K562 (cell line): ENCODE data around the gene TMCO2. TPM values are rescaled to one million over a fixed set of nuclear protein-coding genes. Genes with fewer than 3 reads are reported as not detected.

Experiments
- ATAC-seq: fragments of 200-7000 bp; cut with Tn5 transposase; 3 replicates; pipeline ENCODE4 v1.9.1; 2020; ENCODE audit warnings: moderate library complexity
- BruUV-seq: library from RNA; stranded (reverse); fragments of 400-500 nt; replicated peaks from 2 replicates; lab custom pipeline; 2021; lab: Mats Ljungman, UMichigan
- CTCF ChIA-PET: fragments of 300-600 bp; formaldehyde crosslinking; extraction: SDS; loops from one replicate; lab custom pipeline; 2021; ENCODE audit warnings: low intra/inter-chr PET ratio; lab: Yijun Ruan, JAX
- POLR2A ChIA-PET: fragments of 300-600, 350-650 bp; sonication (Branson Sonifier 250); formaldehyde crosslinking; extraction: SDS; loops from one replicate; lab custom pipeline; 2021; ENCODE audit warnings: antibody characterized with exemption, inconsistent platforms; lab: Yijun Ruan, JAX
- DNase-seq, 4 experiments: peaks; one replicate each; pipeline versions ENCODE4 v3.0.0 to v3.0.0-alpha.2; 2011 to 2018; ENCODE audit warnings: low spot score in 3 of 4, mixed read lengths in 3 of 4; ENCODE audit errors: extremely low read depth in 1 of 4
- FAIRE-seq: peaks from 2 replicates; lab custom pipeline; 2011; peaks lifted over from hg19 to GRCh38; lab: Jason Lieb, UNC
- H2AFZ ChIP-seq: 2 replicates; pipeline ENCODE4 v1.6.0; 2011; ENCODE audit warnings: low read depth, low read length, control low read depth, inconsistent platforms
- H3K27ac ChIP-seq: fragments of 200-600 bp; 3 replicates; pipeline ENCODE4 v1.8.0; 2011; ENCODE audit warnings: low read depth, mild to moderate bottlenecking, control low read depth, inconsistent platforms, low read length, moderate library complexity, mixed read lengths; ENCODE audit errors: extremely low read depth
- H3K27me3 ChIP-seq, 2 experiments: fragments of 300-600 bp in 1 of 2; 2 replicates in 1 of 2; 3 replicates in 1 of 2; pipeline versions ENCODE4 v1.6.0 to v1.8.0; 2011; ENCODE audit warnings: inconsistent platforms in 2 of 2, low read length in 2 of 2, mild to moderate bottlenecking in 1 of 2, mixed read lengths in 1 of 2, moderate library complexity in 1 of 2; ENCODE audit not compliant: control insufficient read depth in 2 of 2, insufficient read depth in 2 of 2
- H3K36me3 ChIP-seq: fragments of 300-600 bp; 3 replicates; pipeline ENCODE4 v1.8.0; 2011; ENCODE audit warnings: mild to moderate bottlenecking, low read length, inconsistent platforms; ENCODE audit not compliant: control insufficient read depth, insufficient read depth
- H3K4me1 ChIP-seq, 2 experiments: fragments of 200-600 bp in 1 of 2; replicated peaks in 1 of 2; 2 replicates in 1 of 2; 3 replicates in 1 of 2; pipeline versions ENCODE4 v1.5.1 to v1.8.0; 2011; ENCODE audit warnings: inconsistent platforms in 2 of 2, low read length in 2 of 2, mild to moderate bottlenecking in 1 of 2, mixed read lengths in 1 of 2, moderate library complexity in 1 of 2; ENCODE audit not compliant: control insufficient read depth in 2 of 2, insufficient read depth in 2 of 2
- H3K4me2 ChIP-seq: 2 replicates; pipeline ENCODE4 v1.6.1; 2011; ENCODE audit warnings: low read length, control low read depth, inconsistent platforms, mixed read lengths; ENCODE audit not compliant: insufficient read depth
- H3K4me3 ChIP-seq: fragments of 200-600 bp; sonication (generic), shearing (Covaris generic); 2 replicates; pipeline ENCODE4 v1.5.1; 2016; ENCODE audit warnings: control low read depth, inconsistent platforms
- H3K79me2 ChIP-seq: fragments of 200-600 bp; 3 replicates; pipeline ENCODE4 v1.8.0; 2011; ENCODE audit warnings: low read length, inconsistent platforms; ENCODE audit not compliant: control insufficient read depth, insufficient read depth
- H3K9ac ChIP-seq, 2 experiments: 2 replicates each; pipeline versions ENCODE4 v1.6.0 to v1.6.1; 2011; ENCODE audit warnings: low read depth in 2 of 2, low read length in 2 of 2, control low read depth in 1 of 2, inconsistent platforms in 1 of 2, mild to moderate bottlenecking in 1 of 2, mixed read lengths in 1 of 2; ENCODE audit not compliant: insufficient read depth in 1 of 2
- H3K9me1 ChIP-seq: one replicate; pipeline ENCODE4 v1.6.0; 2011; ENCODE audit warnings: inconsistent platforms, mild to moderate bottlenecking, low read length, moderate library complexity; ENCODE audit not compliant: control insufficient read depth, insufficient read depth
- H3K9me3 ChIP-seq: replicated peaks from 2 replicates; pipeline ENCODE4 v1.5.1; 2011; ENCODE audit warnings: low read depth, low read length, inconsistent platforms; ENCODE audit not compliant: control insufficient read depth, insufficient read depth
- H4K20me1 ChIP-seq: replicated peaks from 2 replicates; pipeline ENCODE4 v1.6.1; 2011; ENCODE audit warnings: low read length, inconsistent platforms, mixed read lengths; ENCODE audit not compliant: control insufficient read depth, insufficient read depth
- ARID1B ChIP-seq: fragments of 450-650 bp; IDR thresholded peaks from 2 replicates; pipeline ENCODE4 v1.6.1; 2016; ENCODE audit warnings: antibody characterized with exemption, mild to moderate bottlenecking, inconsistent platforms
- ASH1L ChIP-seq: fragments of 450-650 bp; IDR thresholded peaks from 2 replicates; pipeline ENCODE4 v1.6.1; 2018; ENCODE audit warnings: borderline replicate concordance, mild to moderate bottlenecking, low read depth; ENCODE audit not compliant: partially characterized antibody
- BCOR ChIP-seq: fragments of 450-650 bp; IDR thresholded peaks from 2 replicates; pipeline ENCODE4 v1.6.1; 2016
- CREB3L1 ChIP-seq: fragments of 450-650 bp; IDR thresholded peaks from 2 replicates; pipeline ENCODE4 v1.6.1; 2014; ENCODE audit warnings: low read depth, mild to moderate bottlenecking, moderate library complexity, borderline replicate concordance
- E2F8 ChIP-seq: fragments of 450-650 bp; IDR thresholded peaks from 2 replicates; pipeline ENCODE4 v1.7.1; 2018; ENCODE audit warnings: mild to moderate bottlenecking, low read depth; ENCODE audit not compliant: partially characterized antibody
- HCFC1 ChIP-seq: IDR thresholded peaks from 2 replicates; pipeline ENCODE4 v1.6.1; 2012; ENCODE audit warnings: low read depth, low read length, improper control_type of control experiment
- KHSRP ChIP-seq: fragments of 450-650 bp; IDR thresholded peaks from 2 replicates; pipeline ENCODE4 v1.6.1; 2017
- NFXL1 ChIP-seq: fragments of 450-650 bp; formaldehyde crosslinking; IDR thresholded peaks from 2 replicates; pipeline ENCODE4 v1.4.0; 2021; ENCODE audit warnings: mild to moderate bottlenecking
- POLR2AphosphoS5 ChIP-seq: IDR thresholded peaks from 2 replicates; pipeline ENCODE4 v1.6.1; 2011; ENCODE audit warnings: mild to moderate bottlenecking, low read depth, low read length, moderate library complexity; ENCODE audit not compliant: control insufficient read depth, insufficient read depth
- SIN3A ChIP-seq, 2 experiments: fragments of 150-350 bp in 1 of 2; IDR thresholded peaks; 2 replicates each; pipeline ENCODE4 v1.6.1; 2011 to 2016; ENCODE audit warnings: borderline replicate concordance in 2 of 2, low read depth in 2 of 2, low read length in 2 of 2, mild to moderate bottlenecking in 2 of 2, moderate library complexity in 2 of 2; ENCODE audit not compliant: control insufficient read depth in 1 of 2
- ZNF277 ChIP-seq: fragments of 250-450 bp; sonication (Bioruptor Pico); IDR thresholded peaks from 2 replicates; pipeline ENCODE4 v1.8.0; 2022; ENCODE audit warnings: inconsistent platforms, mild to moderate bottlenecking, moderate library complexity, borderline replicate concordance
- ZNF384 ChIP-seq: IDR thresholded peaks from 2 replicates; pipeline ENCODE4 v1.6.1; 2012; ENCODE audit warnings: low read depth, low read length, improper control_type of control experiment
- ZNF644 ChIP-seq: fragments of 200-800 bp; sonication (Bioruptor generic); IDR thresholded peaks from 2 replicates; pipeline ENCODE4 v1.6.1; 2016; ENCODE audit warnings: low read depth, missing genetic modification characterization, missing compliant biosample characterization
- WGBS: fragments of 100-300 bp; shearing (Covaris generic); methylation state at CpG from one replicate; pipeline ENCODE4 v1.1.6; 2016; ENCODE audit warnings: low coverage, mixed read lengths; ENCODE audit not compliant: insufficient coverage; ENCODE audit errors: missing lambda C conversion rate; 5-methylcytosine and 5-hydroxymethylcytosine counted together
- in situ Hi-C: fragments of 300-500 bp; cut with MboI; formaldehyde crosslinking; loops from 4 replicates; pipeline ENCODE4 v1.15.0; 2018; ENCODE audit warnings: inconsistent platforms, mixed read lengths
- intact Hi-C: fragments of 100-400 bp; cut with micrococcal nuclease; formaldehyde crosslinking; loops from 2 replicates; pipeline ENCODE4 v1.14.2; 2022
- polyA plus RNA-seq, 8 experiments: library from polyadenylated mRNA; depleted of rRNA in 4 of 8; stranded (reverse) in 5 of 8; unstranded in 3 of 8; fragments of >200 nt; fragmentation: Nextera tagmentation in 2 of 8; fragmentation: Illumina TruSeq in 1 of 8; extraction: Ambion mirVana in 2 of 8; extraction: Trizol in 1 of 8; gene quantifications; 2 replicates each; pipeline versions ENCODE4 v1.2.1 to v1.2.3, GENCODE V29; 2011 to 2014; ENCODE audit warnings: inconsistent platforms in 1 of 8, missing spikeins in 1 of 8
- total RNA-seq, 7 experiments: library from RNA; depleted of rRNA in 6 of 7; stranded (reverse); fragments of >200 nt in 6 of 7; fragmentation: Illumina TruSeq in 2 of 7; extraction: Trizol in 2 of 7; gene quantifications; 2 replicates each; pipeline versions ENCODE4 v1.2.1 to v1.2.3, GENCODE V29; 2011 to 2021; ENCODE audit warnings: low replicate concordance in 1 of 7

The TMCO2 gene
- total and polyA plus RNA-seq, 9 of the 15 experiments (the other 6 are each of a cell fraction or from before 2014, with no cell fraction given): not detected

- TF ChIP-seq E2F8 (peak; percentile 17), BCOR (peak; percentile 19; the same call in 1 of the 2 replicates)
Observed at GRCh38 chr1:40221471-40221905, 26.2 kb upstream of the TMCO2 start (continued).

- peak; percentile 69 for FAIRE-seq
- Histone ChIP-seq H3K9me1 (no peaks in the 10 kb centered on the region), H3K27ac (peak overlapping the region; percentile 77), H3K4me2 (no peak overlapping the region), H4K20me1 (no peaks in the 10 kb centered on the region), H3K27me3 (no peaks in the 10 kb centered on the region), H3K4me1 (peaks cover 12 to 25% of the 10 kb centered on the region in 2 experiments; a peak in 4 of 5 replicates), H3K9me3 (no peaks in the 10 kb centered on the region; the same call in 1 of the 2 replicates), H3K36me3 (peaks cover 56% of the 10 kb centered on the region), H2AFZ (no peak overlapping the region), H3K9ac (peak overlapping the region in 1 of 2 experiments; percentile 57; a peak in 2 of 4 replicates), H3K79me2 (peaks cover 54% of the 10 kb centered on the region), H3K4me3 (no peak overlapping the region)
- no TSS peak for BruUV-seq
- 8% methylated on average over 3 of the region's 3 CpGs for WGBS
- ATAC-seq: peak; percentile 85
- intact Hi-C loops: no loop called here
- in situ Hi-C loops: no loop called here
- POLR2A ChIA-PET: interaction anchor here (1.0 to 1.2 kb wide), 4 partner anchors 12 to 162 kb away, joined by 3 to 6 read pairs (median 4); partner anchors contain the start of gene ZMPSTE24
- peak; percentile 73 to 80 (median 78) for DNase-seq
- CTCF ChIA-PET: interaction anchor here (0.7 kb wide), 1 partner anchor 93 kb away, joined by 3 read pairs; no protein-coding TSS in a partner anchor
- no peak for TF ChIP-seq HCFC1
- TF ChIP-seq CREB3L1: no peak
- TF ChIP-seq ASH1L: no peak
- TF ChIP-seq ZNF644: 0 out of 2 replicates have a peak, but pooled peaks have one; percentile 65
- peak; percentile 67; the same call in 1 of the 2 replicates for TF ChIP-seq ZNF384
- TF ChIP-seq ZNF277 (CRISPR knock-in tag): no peak
- TF ChIP-seq NFXL1 (CRISPR knock-in tag): no peak
- TF ChIP-seq KHSRP: peak; percentile 5; the same call in 1 of the 2 replicates
- TF ChIP-seq ARID1B: peak; percentile 90
- TF ChIP-seq POLR2AphosphoS5: peak; percentile 77
- TF ChIP-seq SIN3A (IDR thresholded peaks at IDR 0.05; ENCODE audit: borderline replicate concordance in 2 of 2, control insufficient read depth in 1 of 2, low read depth in 2 of 2, low read length in 2 of 2): no peak
Observed at GRCh38 chr1:40221977-40222772, 25.6 kb upstream of the TMCO2 start.
